NCI-H82 treated with DMSO at 0.1 percent for 48 hours (cell line): ENCODE data around the gene AATK.

Experiments used
- DNase-seq: peaks from one replicate; lab custom pipeline; 2025; ENCODE audit not compliant: unreplicated experiment; lab: John Stamatoyannopoulos, UW

AATK gene

GRCh38 chr17:81195941-81196495 is 30.0 kb upstream of the AATK start:
- DNase-seq = no peak

GRCh38 chr17:81194941-81195901 is 29.2 kb upstream of the AATK start:
- no peak for DNase-seq

GRCh38 chr17:81194225-81194760 is 28.3 kb upstream of the AATK start:
- no peak for DNase-seq

GRCh38 chr17:81193470-81194224 is 27.6 kb upstream of the AATK start:
- no peak for DNase-seq

GRCh38 chr17:81193051-81193410 is 27.0 kb upstream of the AATK start:
- no peak for DNase-seq

GRCh38 chr17:81192386-81193050 is 26.5 kb upstream of the AATK start:
- no peak for DNase-seq

- no peak for DNase-seq
Observed at GRCh38 chr17:81191646-81192045, 25.6 kb upstream of the AATK start.

GRCh38 chr17:81191116-81191515 is 25.1 kb upstream of the AATK start:
- DNase-seq = no peak

- no peak for DNase-seq
Observed at GRCh38 chr17:81190591-81190990, 24.6 kb upstream of the AATK start.

- DNase-seq = no peak
Observed at GRCh38 chr17:81189670-81190530, 23.9 kb upstream of the AATK start.

GRCh38 chr17:81189016-81189415 is 23.0 kb upstream of the AATK start:
- no peak for DNase-seq

- DNase-seq = no peak
Observed at GRCh38 chr17:81188491-81188840, 22.4 kb upstream of the AATK start.

- DNase-seq = no peak
Observed at GRCh38 chr17:81187586-81188490, 21.8 kb upstream of the AATK start.

- DNase-seq = no peak
Observed at GRCh38 chr17:81187120-81187519, 21.1 kb upstream of the AATK start.

- no peak for DNase-seq
Observed at GRCh38 chr17:81186203-81186602, 20.2 kb upstream of the AATK start.

- no peak for DNase-seq
Observed at GRCh38 chr17:81184555-81184954, 18.5 kb upstream of the AATK start.

GRCh38 chr17:81183807-81184206 is 17.8 kb upstream of the AATK start:
- no peak for DNase-seq

- DNase-seq = no peak
Observed at GRCh38 chr17:81183316-81183715, 17.3 kb upstream of the AATK start.

- no peak for DNase-seq
Observed at GRCh38 chr17:81182596-81182995, 16.6 kb upstream of the AATK start.
